ENCODE results near the gene RUNX2.

- no peak for TF ChIP-seq CTCF (IDR thresholded peaks at IDR 0.05)
- no peak for TF ChIP-seq EZH2 (IDR thresholded peaks at IDR 0.05; ENCODE audit: borderline replicate concordance, insufficient read depth, low read depth, low read length, poor library complexity, severe bottlenecking)
Observed at GRCh38 chr6:45394586-45395095, 66.5 kb downstream of the RUNX2 start.
